ENCODE data around the gene IRF1.

IRF1 gene

DNA sequence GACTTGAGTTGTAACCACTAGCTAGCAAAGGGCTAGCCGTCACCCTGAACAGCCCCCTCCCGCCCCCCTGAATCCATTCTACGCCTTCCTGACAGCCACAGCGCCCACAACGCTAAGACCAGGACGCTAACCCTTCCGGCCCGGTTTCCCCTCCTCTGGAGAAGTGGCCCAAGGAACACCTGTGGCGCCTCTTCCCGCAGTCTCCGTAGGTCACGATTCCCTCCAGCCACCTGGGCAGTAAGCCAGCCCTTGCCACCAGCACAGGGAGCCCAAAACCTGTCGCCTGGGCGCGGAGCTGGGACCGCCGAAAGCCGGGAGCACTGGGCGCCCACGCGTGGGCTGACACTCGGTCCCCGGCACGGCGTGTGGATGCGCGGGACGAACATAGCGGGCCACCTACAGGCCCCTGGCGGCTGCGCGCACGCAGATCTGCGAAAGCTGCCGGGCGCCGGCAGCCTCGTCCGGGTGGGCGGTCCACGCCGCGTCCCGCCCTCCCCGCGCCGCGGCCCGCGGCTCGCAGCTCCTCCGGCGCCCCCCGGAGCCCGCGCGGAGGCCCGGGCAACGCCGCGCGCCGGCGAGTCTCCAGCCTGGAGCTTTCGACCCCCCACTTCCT, 596 bp downstream of the IRF1 start:
- Histone ChIP-seq H3K36me3 (peaks cover 47% of the 10 kb centered on the region), H3K27me3 (no peaks in the 10 kb centered on the region), H3K4me3 (ENCODE audit: low read depth in 1 of 2, low read length in 1 of 2) (peak overlapping the region; percentile 99), H3K4me1 (ENCODE audit: control insufficient read depth in 1 of 2, insufficient read depth in 1 of 2, low read depth in 1 of 2, low read length in 1 of 2) (peaks cover 79 to 82% of the 10 kb centered on the region in 2 experiments), H3K9me3 (no peaks in the 10 kb centered on the region), H3K27ac (peak overlapping the region; percentile 100)
- TF ChIP-seq CTCF (IDR thresholded peaks at IDR 0.05): no peak

GRCh38 chr5:132489051-132489770, 1.4 kb downstream of the IRF1 start:
- H3K36me3 ChIP-seq: peaks cover 55% of the 10 kb centered on the region
- peak; percentile 8 for TF ChIP-seq CTCF (IDR thresholded peaks at IDR 0.05)
- peak overlapping the region; percentile 99 for H3K4me3 ChIP-seq (ENCODE audit: low read depth in 1 of 2, low read length in 1 of 2)
- peaks cover 78 to 82% of the 10 kb centered on the region in 2 experiments for H3K4me1 ChIP-seq (ENCODE audit: control insufficient read depth in 1 of 2, insufficient read depth in 1 of 2, low read depth in 1 of 2, low read length in 1 of 2)
- no peaks in the 10 kb centered on the region for H3K27me3 ChIP-seq
- peaks cover 3% of the 10 kb centered on the region for H3K9me3 ChIP-seq
- H3K27ac ChIP-seq: peak overlapping the region; percentile 100

DNA sequence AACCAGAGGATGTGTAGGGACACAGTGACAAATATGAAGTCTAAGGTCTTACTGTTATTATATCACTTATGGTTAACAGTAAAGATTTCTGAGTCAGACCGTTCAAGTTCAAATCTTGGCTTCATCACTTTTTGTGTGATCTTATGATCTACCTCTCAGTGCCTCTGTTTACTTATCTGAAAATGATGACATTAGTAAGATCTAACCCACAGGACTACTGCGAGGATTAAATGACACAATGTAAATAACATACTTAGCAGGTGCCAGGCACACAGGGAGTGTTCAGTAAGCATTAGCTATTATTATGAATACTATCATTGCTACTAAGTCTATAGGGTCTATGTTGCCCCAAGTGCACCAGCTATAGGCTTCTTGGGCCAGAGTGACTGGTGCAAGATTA, 2.0 kb downstream of the IRF1 start:
- TF ChIP-seq CTCF (IDR thresholded peaks at IDR 0.05): no peak
- peaks cover 76 to 82% of the 10 kb centered on the region in 2 experiments for H3K4me1 ChIP-seq (ENCODE audit: control insufficient read depth in 1 of 2, insufficient read depth in 1 of 2, low read depth in 1 of 2, low read length in 1 of 2)
- peaks cover 10% of the 10 kb centered on the region for H3K9me3 ChIP-seq
- H3K36me3 ChIP-seq: peaks cover 61% of the 10 kb centered on the region
- H3K27me3 ChIP-seq: no peaks in the 10 kb centered on the region
- peak overlapping the region; percentile 100 for H3K27ac ChIP-seq
- peak overlapping the region; percentile 99 for H3K4me3 ChIP-seq (ENCODE audit: low read depth in 1 of 2, low read length in 1 of 2)

DNA sequence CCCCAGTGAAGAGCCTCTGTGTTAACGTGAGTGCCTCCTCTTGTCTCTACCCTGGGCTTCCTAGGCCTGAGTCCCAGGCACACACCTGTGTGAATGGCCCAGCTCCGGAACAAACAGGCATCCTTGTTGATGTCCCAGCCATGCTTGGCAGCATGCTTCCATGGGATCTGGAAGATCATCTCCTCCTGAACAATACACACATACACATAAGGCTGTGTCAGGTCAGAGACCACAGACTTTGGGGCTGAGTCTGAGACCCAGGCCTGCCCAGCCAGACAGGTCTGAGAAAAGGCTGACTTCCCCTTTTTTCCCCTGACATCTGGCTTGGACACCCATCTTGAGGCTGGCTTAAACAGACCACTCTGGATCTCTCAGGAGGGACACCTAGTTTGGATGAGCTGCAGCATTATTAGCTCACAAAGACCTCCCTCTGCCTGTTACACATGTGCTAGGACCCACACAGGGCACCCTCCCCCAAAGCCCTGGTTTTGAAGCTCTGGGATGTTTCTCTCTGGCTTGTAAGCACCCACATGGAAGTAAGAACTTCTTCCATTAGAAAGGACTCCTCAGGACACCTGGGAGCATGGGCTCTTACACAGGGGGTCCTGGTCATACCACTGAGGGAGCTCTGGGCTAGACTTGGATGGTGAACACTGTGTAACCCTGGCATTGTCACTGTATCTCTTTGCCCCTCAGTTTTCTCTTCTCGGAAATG, 2.6 kb downstream of the IRF1 start:
- H3K27me3 ChIP-seq: no peaks in the 10 kb centered on the region
- peak overlapping the region; percentile 99 for H3K4me3 ChIP-seq (ENCODE audit: low read depth in 1 of 2, low read length in 1 of 2)
- H3K4me1 ChIP-seq (ENCODE audit: control insufficient read depth in 1 of 2, insufficient read depth in 1 of 2, low read depth in 1 of 2, low read length in 1 of 2): peaks cover 74 to 82% of the 10 kb centered on the region in 2 experiments
- H3K27ac ChIP-seq: peak overlapping the region; percentile 100
- H3K9me3 ChIP-seq: peaks cover 13% of the 10 kb centered on the region
- H3K36me3 ChIP-seq: peaks cover 67% of the 10 kb centered on the region
- TF ChIP-seq CTCF (IDR thresholded peaks at IDR 0.05): no peak

DNA sequence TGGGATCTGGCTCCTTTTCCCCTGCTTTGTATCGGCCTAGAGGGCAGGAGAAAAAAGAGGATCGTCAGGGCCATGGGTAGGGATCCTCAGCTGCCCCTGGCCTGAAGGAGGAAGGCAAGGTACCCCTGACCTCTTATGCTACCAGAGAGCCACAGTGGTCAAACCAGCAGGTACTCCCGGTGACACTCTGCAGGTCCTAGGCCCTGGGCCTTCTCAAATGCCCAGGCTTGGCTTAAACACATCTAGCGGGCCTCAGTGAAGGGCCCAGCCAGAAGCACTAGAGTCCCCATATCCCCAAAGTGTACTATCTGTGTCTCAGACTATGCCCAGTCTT, 3.5 kb downstream of the IRF1 start:
- Histone ChIP-seq H3K27me3 (no peaks in the 10 kb centered on the region), H3K4me3 (ENCODE audit: low read depth in 1 of 2, low read length in 1 of 2) (peak overlapping the region; percentile 99), H3K36me3 (peaks cover 77% of the 10 kb centered on the region), H3K27ac (peak overlapping the region; percentile 100), H3K9me3 (peaks cover 13% of the 10 kb centered on the region), H3K4me1 (ENCODE audit: control insufficient read depth in 1 of 2, insufficient read depth in 1 of 2, low read depth in 1 of 2, low read length in 1 of 2) (peaks cover 66 to 73% of the 10 kb centered on the region in 2 experiments)
- no peak for TF ChIP-seq CTCF (IDR thresholded peaks at IDR 0.05)

All from neutrophil (primary cell).